ENCODE measurements around the gene MEIOB.
"Not testable (repeated sequence)": the region's sequence is repeated elsewhere in the genome, so short reads cannot be mapped to it uniquely, and the experiment has no call there.

The MEIOB gene

DNA sequence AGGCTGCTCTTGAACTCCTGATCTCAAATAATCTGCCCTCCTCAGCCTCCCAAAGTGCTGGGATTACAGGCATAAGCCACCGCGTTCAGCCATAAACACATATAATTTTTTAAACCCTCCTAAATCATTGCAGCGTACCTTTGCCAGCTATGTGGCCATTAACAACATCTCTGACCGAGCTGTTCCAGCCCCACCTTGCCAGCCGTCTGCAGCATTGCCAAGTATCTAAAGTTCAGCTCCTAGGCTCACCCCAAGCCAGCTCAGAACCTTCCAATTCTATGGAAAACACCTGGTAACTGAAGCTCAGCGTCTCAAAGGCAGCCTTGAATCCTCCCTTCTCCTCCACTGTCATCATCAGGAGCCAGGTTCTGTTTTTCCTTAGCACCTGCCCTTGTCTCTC, 5.1 kb upstream of the MEIOB start:
- Histone ChIP-seq H3K36me3 (no peaks in the 10 kb centered on the region), H3K4me1 (peaks cover 0 to 4% (median 0%) of the 10 kb centered on the region in 4 donors), H3K27ac (no peak overlapping the region), H3K4me3 (no peak overlapping the region), H3K9me3 (no peaks in the 10 kb centered on the region), H3K27me3 (peaks cover 4 to 70% of the 10 kb centered on the region in 2 donors)
- TF ChIP-seq, protein P1, sequence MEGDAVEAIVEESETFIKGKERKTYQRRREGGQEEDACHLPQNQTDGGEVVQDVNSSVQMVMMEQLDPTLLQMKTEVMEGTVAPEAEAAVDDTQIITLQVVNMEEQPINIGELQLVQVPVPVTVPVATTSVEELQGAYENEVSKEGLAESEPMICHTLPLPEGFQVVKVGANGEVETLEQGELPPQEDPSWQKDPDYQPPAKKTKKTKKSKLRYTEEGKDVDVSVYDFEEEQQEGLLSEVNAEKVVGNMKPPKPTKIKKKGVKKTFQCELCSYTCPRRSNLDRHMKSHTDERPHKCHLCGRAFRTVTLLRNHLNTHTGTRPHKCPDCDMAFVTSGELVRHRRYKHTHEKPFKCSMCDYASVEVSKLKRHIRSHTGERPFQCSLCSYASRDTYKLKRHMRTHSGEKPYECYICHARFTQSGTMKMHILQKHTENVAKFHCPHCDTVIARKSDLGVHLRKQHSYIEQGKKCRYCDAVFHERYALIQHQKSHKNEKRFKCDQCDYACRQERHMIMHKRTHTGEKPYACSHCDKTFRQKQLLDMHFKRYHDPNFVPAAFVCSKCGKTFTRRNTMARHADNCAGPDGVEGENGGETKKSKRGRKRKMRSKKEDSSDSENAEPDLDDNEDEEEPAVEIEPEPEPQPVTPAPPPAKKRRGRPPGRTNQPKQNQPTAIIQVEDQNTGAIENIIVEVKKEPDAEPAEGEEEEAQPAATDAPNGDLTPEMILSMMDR (IDR thresholded peaks at IDR 0.05): no peak
- DNase-seq: no peak
- intact Hi-C loops (cut with DNase I; ENCODE audit: low total_unique reads): no loop called here

DNA sequence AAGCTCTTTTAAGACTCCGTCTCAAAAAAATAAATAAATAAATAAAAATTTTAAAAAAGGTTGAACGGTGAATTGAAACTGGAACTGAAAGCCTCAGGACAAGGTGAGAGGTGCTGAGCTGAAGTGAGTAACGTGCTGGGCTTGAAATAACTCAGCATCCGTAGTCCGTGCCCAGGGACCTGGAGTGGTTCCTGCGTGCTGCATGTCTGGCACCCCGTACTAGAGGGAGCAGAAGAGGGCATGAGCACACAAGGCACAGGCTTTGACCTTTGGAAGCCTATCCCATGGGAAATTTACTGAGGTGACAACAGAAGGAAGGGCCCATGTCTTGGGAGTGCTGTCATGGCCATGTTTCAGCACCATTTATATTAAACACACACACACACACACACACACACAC, 4.5 kb upstream of the MEIOB start:
- intact Hi-C loops (cut with DNase I; ENCODE audit: low total_unique reads): no loop called here
- Histone ChIP-seq H3K4me3 (no peak overlapping the region), H3K27me3 (peaks cover 8 to 68% of the 10 kb centered on the region in 2 donors), H3K36me3 (no peaks in the 10 kb centered on the region), H3K9me3 (no peaks in the 10 kb centered on the region), H3K27ac (no peak overlapping the region), H3K4me1 (peaks cover 0 to 7% (median 0%) of the 10 kb centered on the region in 4 donors)
- TF ChIP-seq, protein P1 (IDR thresholded peaks at IDR 0.05): no peak
- no peak for DNase-seq

DNA sequence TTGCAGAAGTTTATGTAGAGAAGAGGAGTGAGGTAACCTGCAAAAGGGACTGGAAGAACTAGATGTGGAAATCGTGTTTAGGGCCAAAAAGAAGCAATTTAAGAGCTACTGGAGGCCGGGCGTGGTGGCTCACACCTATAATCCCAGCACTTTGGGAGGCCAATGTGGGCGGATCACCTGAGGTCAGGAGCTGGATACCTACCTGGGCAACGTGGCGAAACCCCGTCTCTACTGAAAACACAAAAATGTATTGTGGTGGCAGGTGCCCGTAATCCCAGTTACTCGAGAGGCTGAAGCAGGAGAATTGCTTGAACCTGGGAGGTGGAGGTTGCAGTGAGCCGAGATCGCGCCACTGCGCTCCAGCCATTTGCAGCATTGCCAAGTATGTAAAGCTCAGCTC, 4.1 kb upstream of the MEIOB start:
- intact Hi-C loops (cut with DNase I; ENCODE audit: low total_unique reads); H3K4me3 ChIP-seq; H3K27ac ChIP-seq; DNase-seq; H3K36me3 ChIP-seq; H3K4me1 ChIP-seq; H3K9me3 ChIP-seq: not testable (repeated sequence)
- H3K27me3 ChIP-seq: peaks cover 8 to 64% of the 10 kb centered on the region in 2 donors

DNA sequence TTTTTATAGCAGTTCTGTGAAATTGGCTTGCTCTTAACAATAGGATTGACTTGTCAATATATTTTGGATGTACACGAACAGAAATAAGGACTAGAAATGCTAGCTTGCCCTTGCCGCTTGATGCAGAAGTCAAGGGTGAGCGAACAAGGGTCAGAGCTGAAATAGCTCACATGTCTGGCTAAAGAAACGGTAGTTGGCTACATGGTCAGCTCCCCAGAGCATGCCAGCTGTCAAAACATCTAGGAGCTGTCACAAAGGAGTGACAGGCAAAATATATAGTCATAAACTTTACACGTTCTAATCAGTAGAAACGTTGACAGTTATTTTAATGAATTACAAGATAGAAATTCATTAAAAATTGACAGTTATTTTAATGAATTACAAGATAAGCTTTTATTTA, 2.9 kb upstream of the MEIOB start:
- peaks cover 0 to 7% (median 0%) of the 10 kb centered on the region in 4 donors for H3K4me1 ChIP-seq
- intact Hi-C loops (cut with DNase I; ENCODE audit: low total_unique reads): no loop called here
- TF ChIP-seq, protein P1 (IDR thresholded peaks at IDR 0.05): no peak
- no peaks in the 10 kb centered on the region for H3K9me3 ChIP-seq
- no peaks in the 10 kb centered on the region for H3K36me3 ChIP-seq
- H3K4me3 ChIP-seq: no peak overlapping the region
- H3K27me3 ChIP-seq: peaks cover 8 to 57% of the 10 kb centered on the region in 2 donors
- no peak overlapping the region for H3K27ac ChIP-seq
- no peak for DNase-seq

DNA sequence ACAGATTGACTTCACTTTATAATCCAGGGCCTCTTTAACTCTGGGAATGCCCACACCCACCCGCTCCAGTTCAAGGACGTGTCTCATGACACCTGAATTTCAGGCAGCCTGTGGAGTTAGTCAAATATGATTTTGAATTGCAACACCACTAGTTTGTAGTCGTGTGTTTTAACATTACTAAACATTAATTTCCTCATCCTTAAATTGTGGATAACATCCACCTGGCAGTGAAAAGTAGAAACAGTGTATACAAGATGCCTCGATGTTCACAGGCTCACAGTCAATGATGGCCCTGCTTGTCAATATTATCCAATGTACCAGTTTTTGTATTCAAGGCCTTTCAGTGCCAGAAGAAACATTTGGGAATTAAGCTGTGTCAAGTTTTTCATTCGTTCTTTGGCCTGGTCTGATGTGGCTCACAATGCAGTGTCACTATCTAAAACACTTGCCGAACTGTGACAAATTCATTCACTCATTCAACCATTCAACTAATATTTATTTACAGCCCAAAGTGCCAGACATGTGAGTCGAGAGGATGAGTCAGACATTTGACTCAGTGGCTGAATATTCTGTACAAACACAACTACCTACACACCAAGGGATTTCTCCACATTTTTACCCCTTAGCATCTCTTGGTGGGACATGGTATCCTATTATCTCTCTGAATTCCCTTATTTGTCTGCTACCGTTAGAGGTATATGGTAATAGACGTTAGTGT, 1.4 kb downstream of the MEIOB start:
- H3K27ac ChIP-seq: no peak overlapping the region
- no peaks in the 10 kb centered on the region for H3K9me3 ChIP-seq
- TF ChIP-seq, protein P1 (IDR thresholded peaks at IDR 0.05): no peak
- peaks cover 8 to 29% of the 10 kb centered on the region in 2 donors for H3K27me3 ChIP-seq
- peaks cover 0 to 7% (median 0%) of the 10 kb centered on the region in 4 donors for H3K4me1 ChIP-seq
- intact Hi-C loops (cut with DNase I; ENCODE audit: low total_unique reads): no loop called here
- DNase-seq: no peak
- H3K36me3 ChIP-seq: no peaks in the 10 kb centered on the region
- no peak overlapping the region for H3K4me3 ChIP-seq

DNA sequence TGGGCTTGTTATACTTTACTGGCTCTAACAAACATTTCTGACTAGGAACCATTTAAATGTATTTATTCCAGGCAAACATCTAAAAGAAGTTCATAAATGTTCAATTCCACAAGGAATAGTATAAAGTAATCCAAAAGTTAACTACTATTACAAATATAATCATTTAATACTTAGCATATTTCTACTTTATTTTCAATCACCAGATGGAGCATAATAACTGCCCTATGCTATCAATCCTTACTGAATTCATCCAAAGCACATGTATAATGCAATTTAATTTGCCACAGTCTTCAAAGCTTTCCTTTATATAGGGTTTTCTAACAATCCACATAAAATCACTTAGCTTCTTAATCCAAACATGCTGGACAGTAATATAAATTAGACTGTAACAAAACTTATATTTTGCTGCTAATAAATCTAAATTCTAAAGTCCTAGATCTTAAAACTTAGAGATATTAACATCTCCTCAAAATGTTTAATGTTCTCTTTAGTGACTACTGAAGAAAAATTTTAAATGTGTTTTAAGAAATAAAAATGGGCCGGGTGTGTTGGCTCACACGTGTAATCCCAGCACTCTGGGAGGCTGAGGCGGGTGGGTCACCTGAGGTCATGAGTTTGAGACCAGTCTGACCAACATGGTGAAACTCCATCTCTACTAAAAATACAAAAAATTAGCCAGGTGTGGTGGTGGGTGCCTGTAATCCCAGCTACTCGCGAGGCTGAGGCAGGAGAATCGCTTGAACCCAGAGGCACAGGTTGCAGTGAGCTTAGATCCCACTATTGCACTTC, 5.9 kb downstream of the MEIOB start:
- TF ChIP-seq, protein P1 (IDR thresholded peaks at IDR 0.05): no peak
- Histone ChIP-seq H3K27me3 (peaks cover 0 to 25% of the 10 kb centered on the region in 2 donors), H3K4me1 (no peaks in the 10 kb centered on the region), H3K27ac (no peak overlapping the region), H3K36me3 (no peaks in the 10 kb centered on the region), H3K9me3 (no peaks in the 10 kb centered on the region), H3K4me3 (no peak overlapping the region)
- no peak for DNase-seq
- intact Hi-C loops (cut with DNase I; ENCODE audit: low total_unique reads): no loop called here

Measured in tibial artery (tissue), 4 donors.